Central memory CD4-positive, alpha-beta T cell (primary cell): ENCODE measurements around the gene REPS1.
"Not testable (repeated sequence)": the region's sequence is repeated elsewhere in the genome, so short reads cannot be mapped to it uniquely, and the experiment has no call there.

Experiments
- DNase-seq: peaks from one replicate; pipeline ENCODE4 v3.0.0; 2022

The REPS1 gene

GRCh38 chr6:138966870-138967269 lies 21.2 kb downstream of the REPS1 start:
- no peak for DNase-seq

- no peak for DNase-seq
These were observed 22.1 kb downstream of the REPS1 start for GRCh38 chr6:138965971-138966370.

DNA sequence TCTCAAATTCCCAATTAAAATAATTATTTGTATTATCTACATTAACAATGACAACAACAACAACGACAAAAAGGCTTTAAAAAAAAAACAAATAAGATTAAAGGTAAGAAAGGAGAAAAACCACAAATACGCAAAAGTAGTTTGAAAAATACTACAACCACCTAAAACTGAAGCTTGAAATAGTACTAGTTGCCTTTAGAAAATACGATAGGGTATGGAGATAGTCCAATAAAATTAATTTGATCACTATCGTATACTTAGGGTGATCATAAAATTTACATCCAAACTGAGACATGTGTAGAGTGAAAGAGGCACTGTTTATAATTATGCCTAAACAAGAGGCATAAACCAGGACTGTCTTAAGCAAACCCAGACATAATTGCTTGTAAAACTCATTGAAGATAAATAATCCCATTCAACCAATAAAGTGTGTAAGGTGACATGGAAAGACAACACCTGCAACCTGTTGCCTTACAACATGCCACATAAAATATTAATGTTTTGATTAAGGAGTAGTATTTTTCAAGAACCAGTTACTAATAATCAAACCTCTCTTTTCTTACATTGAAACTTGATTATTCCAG lies 22.7 kb downstream of the REPS1 start:
- no peak for DNase-seq

DNA sequence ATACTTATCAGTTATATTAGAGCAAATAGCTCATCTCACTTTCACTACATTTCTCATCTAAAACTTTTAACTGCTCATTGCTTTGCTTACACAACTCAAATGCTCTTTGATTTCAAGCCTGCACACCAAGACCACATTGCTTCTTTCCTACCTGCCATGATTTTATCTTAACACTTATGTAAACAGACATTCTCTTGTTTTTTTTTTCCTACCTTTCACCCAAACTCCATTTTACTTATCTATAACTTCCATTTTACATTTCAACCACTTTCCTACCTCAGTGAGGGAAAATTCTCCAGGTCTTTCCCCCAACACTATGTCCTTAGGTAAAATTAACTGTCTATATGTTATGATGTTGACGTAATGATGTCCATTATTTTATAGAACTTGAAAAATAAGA lies 24.0 kb downstream of the REPS1 start:
- no peak for DNase-seq

DNA sequence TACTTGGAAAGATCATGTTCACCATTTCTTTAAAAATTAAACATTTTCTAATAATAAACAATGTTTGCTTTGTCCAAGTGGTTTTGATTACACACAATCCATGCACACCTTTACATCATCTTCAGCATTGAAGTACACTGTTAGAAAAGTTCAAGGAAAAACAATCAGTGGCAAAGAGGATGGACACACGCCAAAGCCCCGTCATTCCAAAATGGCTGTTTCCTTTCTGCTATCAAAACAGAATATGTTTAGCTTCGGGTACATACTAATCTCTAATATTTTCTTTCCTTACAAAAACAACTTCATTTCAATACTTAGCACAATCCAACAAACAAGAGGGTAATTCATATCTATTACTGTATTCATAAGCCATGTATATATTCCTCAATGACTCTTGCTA lies 24.5 kb downstream of the REPS1 start:
- DNase-seq = no peak

- no peak for DNase-seq
These were observed 24.9 kb downstream of the REPS1 start for GRCh38 chr6:138963119-138963518.

DNA sequence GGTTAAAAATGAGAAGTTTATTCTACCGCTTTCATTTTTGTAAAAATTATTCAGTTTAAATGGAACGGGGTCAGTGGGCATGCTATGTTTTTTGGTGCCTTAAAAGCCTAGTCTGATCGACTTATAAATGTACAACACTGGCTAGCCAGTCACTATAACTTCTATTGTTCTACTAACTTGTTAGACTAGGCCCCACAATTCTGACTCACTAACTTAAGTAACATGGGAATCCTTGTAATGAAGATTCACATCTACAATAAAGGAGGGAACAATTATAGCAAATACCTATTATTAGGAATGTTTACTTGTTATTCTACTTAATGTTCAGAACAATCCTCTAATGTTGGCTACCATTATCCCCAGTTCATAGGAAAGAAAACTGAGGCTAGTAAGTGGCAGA lies 28.5 kb downstream of the REPS1 start:
- no peak for DNase-seq

DNA sequence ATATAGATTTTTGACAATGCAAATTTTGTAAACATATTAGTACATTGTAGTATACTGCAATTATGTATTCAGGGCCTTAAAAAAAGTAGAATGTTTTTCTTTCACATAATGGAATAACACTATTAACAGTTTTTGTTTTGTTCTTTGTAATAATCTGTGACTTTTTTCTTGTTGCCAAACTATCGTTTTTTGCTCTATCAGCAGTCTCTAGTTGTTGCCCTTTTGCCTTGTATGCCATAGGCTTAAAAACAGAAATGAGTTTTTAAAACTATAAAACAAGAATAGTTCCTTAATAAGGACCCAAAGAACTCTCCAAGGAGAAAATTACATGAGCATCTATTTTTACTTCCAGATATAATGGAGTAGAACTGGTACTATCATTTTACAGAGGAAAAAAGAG lies 29.5 kb downstream of the REPS1 start:
- no peak for DNase-seq

- DNase-seq = no peak
These were observed 30.1 kb downstream of the REPS1 start for GRCh38 chr6:138957903-138958302.

DNA sequence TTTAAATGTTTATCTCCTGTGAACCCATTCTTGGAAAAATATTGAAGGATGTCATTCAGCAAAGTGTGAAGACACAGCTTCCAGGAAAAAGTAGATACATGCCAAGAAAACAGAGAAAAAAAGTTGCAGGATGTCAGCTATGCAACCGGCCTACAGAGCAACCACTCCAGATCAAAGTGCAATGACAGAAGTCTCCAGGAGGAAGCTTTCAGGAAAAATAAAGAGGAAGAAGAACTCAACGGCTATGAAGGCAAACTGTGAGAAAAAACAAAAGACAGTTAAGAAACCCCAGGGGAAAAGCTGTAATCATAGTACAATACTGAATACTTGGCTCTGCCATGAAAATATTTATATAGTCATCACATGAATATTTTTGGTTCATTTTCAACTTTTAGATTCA lies 30.6 kb downstream of the REPS1 start:
- no peak for DNase-seq

- no peak for DNase-seq
These were observed 31.7 kb downstream of the REPS1 start for GRCh38 chr6:138956244-138956924.

- no peak for DNase-seq
These were observed 32.8 kb downstream of the REPS1 start for GRCh38 chr6:138955262-138955661.

- DNase-seq = no peak
These were observed 34.6 kb downstream of the REPS1 start for GRCh38 chr6:138953451-138953850.

DNA sequence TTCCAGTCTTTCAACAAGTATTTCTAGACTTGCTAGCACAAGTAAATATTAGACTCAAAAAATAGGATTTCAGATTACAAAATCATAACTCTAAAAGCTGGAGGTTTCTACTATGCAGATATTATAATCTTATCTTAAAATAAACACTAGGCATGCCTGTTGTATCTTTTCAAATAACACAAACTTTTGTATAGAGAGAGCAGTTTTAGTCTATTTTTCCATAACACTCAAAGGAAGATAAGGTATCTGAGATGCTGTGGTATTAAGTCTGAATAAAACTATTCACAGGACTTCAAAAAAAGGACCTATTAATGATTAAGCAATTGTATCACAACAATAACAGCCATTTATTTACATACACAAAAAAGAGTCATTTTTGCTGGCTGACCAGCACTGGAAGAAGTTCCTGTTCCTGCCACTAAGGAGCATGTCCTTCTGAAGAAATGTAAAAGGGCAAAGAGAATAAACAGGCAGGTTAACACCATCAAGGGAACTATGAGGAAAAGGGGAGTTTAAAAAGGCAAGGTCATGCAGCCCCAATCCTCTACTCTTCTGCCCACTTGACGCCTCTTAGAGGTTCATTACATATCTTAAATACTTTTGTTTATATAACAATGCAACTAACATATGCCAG lies 39.4 kb downstream of the REPS1 start:
- DNase-seq = no peak

DNA sequence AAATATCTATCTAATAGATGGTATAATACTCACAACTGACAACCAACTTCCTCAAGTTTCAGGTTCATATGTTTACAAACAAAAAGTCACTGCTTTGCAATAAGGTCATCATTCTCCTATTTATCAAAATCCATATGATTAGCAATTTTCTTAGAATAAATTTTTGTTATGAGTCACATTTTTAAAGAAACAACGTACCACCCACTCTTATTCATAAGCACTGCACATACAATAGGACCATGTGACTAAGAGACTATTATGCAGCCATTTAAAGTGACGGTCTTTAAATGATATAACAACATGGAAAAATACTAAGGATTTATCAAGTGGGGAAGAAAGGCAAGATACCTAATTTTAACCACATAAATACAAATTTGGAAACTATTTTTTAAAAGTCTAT lies 40.0 kb downstream of the REPS1 start:
- no peak for DNase-seq

GRCh38 chr6:138945354-138945753 lies 42.7 kb downstream of the REPS1 start:
- DNase-seq = no peak

GRCh38 chr6:138944412-138944811 lies 43.6 kb downstream of the REPS1 start:
- peak; percentile 56 for DNase-seq

DNA sequence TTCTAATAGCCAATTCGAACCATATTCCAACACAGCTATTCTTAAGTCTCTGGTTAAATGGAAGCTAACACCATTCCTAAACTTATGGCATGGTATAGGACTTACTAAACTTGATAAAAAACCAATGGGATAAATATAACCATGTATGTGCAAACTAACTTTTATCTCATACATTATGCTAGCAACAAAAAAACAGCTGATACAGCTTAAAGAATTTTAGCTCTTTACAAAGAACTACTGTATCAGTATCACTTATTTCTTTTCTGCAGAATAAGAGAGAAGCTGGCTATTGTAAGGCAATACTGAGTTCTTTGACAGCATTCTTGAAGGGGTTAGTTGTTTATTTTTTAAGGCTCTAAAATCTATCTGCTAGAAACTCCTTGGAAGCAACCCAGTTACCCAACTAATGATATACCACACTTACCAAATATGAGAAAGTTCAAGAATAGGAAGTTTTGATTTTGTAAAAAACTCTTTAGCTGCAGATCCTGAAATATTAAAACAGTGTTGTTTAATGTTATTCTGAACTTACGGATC lies 44.9 kb downstream of the REPS1 start:
- DNase-seq = no peak

DNA sequence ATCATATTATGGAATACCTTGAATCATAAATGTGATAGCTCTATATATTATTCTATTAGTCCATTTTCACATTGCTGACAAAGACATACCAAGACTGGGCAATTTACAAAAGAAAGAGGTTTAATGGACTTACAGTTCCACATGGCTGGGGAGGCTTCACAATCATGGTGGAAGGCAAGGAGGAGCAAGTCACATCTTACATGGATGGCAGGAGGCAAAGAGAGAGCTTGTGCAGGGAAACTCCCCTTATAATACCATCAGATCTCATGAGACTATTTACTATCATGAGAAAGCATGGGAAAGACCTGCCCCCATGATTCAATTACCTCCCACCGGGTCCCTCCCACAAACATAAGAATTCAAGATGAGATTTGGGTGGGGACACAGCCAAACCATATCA lies 51.2 kb downstream of the REPS1 start:
- not testable (repeated sequence) for DNase-seq

DNA sequence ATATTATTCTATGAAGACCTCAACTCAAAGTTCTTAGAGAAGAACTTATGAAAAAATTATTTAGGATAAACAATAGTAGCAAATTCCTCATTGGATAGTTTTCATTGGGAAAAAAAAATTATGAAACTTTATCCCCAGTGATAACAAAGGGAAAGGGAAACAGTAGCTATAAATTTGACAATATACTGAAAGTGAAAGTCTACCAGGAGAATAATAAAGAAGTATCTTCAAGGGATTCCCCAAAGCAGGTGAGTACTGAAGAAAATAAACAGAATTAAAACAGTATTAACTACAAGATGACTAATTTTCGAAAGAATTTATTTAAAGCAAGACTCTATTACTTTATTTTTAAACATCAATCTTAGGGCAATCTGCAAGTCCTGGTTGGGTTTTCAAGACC lies 56.4 kb downstream of the REPS1 start:
- no peak for DNase-seq

GRCh38 chr6:138926579-138926978 lies 61.5 kb downstream of the REPS1 start:
- no peak for DNase-seq

DNA sequence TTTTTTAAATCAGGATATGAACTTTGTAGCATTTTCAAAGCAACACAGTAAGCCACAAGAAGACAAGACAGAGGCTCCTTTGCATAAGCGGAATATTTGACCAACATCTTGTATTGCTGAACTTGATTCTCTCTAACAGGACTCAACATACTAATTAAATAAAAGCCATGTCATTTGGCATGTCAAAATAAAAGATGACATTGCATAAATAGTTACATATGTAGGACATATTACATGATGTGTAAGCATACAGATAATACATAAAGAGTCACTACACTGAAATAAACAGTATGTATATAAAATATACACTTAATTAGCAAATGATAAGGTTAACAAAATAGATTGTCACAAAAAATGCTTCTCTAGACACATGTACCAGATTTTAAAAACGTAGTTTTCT lies 62.2 kb downstream of the REPS1 start:
- DNase-seq = no peak

DNA sequence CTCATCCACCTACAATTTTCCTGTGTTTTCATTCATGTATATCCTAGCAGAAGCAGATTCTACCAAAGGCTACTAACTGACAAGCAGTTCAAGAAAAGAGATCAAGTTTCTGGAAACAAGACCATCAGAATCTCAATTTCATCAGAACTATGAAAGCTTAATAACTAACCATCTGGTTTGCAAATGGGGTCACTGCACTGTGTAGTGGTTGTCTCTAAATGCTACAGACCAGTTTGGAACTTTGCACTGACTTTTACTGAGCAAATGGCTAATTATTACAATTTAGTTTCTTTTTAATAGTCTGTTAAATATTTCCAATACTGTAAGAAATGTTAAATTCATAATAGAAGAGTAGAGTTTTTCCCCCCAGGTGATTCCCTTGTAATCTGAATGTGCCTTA lies 64.5 kb downstream of the REPS1 start:
- no peak for DNase-seq

DNA sequence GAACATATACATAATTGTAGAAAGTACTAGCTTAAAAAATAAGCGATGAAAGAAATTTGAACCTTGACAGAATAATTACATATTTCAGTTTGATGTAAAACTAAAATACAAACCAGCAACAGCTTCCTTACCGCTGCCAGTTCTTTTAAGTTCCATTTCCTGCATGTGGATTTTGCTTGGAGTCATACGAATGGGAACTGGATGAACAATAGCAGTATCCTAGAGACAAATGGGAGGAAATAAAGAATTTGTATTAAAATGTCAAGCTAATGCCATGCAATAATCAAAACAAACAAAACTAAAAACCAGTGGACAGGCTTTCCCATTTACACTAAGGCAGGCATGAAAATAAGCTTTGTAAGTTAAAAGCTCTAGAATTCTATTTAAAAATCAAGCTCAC lies 67.1 kb downstream of the REPS1 start:
- DNase-seq = no peak
